Activated naive CD4-positive, alpha-beta T cell treated with anti-CD3 and anti-CD28 coated beads, Interleukin-2, amount 10 ng/mL, durations not matched to agents 7 days and 5 days (primary cell): ENCODE measurements around the gene PANK1.

Experiments
- CTCF ChIA-PET: fragments of 350-600 bp; sonication (Branson Sonifier 250); formaldehyde crosslinking; loops from one replicate; lab custom pipeline; 2021; ENCODE audit warnings: antibody characterized with exemption; lab: Charles Lee
- DNase-seq: peaks from one replicate; pipeline ENCODE4 v3.0.0-alpha.2; 2020
- H3K27ac Mint-ChIP-seq: one replicate; pipeline ENCODE4 v1.8.0; 2021; ENCODE audit warnings: mild to moderate bottlenecking, moderate library complexity, mixed read lengths
- H3K27me3 Mint-ChIP-seq: one replicate; pipeline ENCODE4 v1.8.0; 2021; ENCODE audit warnings: mild to moderate bottlenecking, mixed read lengths
- H3K36me3 Mint-ChIP-seq: one replicate; pipeline ENCODE4 v1.8.0; 2021; ENCODE audit warnings: mixed read lengths
- H3K4me1 Mint-ChIP-seq: one replicate; pipeline ENCODE4 v1.8.0; 2021; ENCODE audit warnings: mixed read lengths
- H3K4me3 Mint-ChIP-seq: one replicate; pipeline ENCODE4 v1.8.0; 2021; ENCODE audit warnings: mild to moderate bottlenecking, moderate library complexity, mixed read lengths
- H3K9me3 Mint-ChIP-seq: one replicate; pipeline ENCODE4 v1.8.0; 2021; ENCODE audit warnings: mixed read lengths

PANK1 gene

GRCh38 chr10:89643812-89644690 is 991 bp downstream of the PANK1 start:
- CTCF ChIA-PET, result interaction anchor here (0.6 to 1.5 kb wide), 3 partner anchors 16 to 88 kb away, joined by 3 to 4 read pairs (median 3); partner anchors contain the start of gene KIF20B
- H3K27me3 Mint-ChIP-seq, result peaks cover 23% of the 10 kb centered on the region
- no peak overlapping the region for H3K4me3 Mint-ChIP-seq
- DNase-seq, result peak; percentile 83
- no peaks in the 10 kb centered on the region for H3K9me3 Mint-ChIP-seq
- no peak overlapping the region for H3K27ac Mint-ChIP-seq
- H3K4me1 Mint-ChIP-seq, result peaks cover 15% of the 10 kb centered on the region
- H3K36me3 Mint-ChIP-seq, result no peaks in the 10 kb centered on the region

- no peak for DNase-seq
- Mint-ChIP-seq H3K36me3 (no peaks in the 10 kb centered on the region), H3K27me3 (peaks cover 20% of the 10 kb centered on the region), H3K9me3 (no peaks in the 10 kb centered on the region), H3K27ac (no peak overlapping the region), H3K4me3 (no peak overlapping the region), H3K4me1 (peaks cover 15% of the 10 kb centered on the region)
- CTCF ChIA-PET, result interaction anchor here (0.8 to 1.5 kb wide), 2 partner anchors 16 to 58 kb away, joined by 3 to 4 read pairs; partner anchors contain the start of gene KIF20B
Observed at GRCh38 chr10:89643431-89643811, 1.6 kb downstream of the PANK1 start.

- no peak overlapping the region for H3K4me3 Mint-ChIP-seq
- peaks cover 12% of the 10 kb centered on the region for H3K27me3 Mint-ChIP-seq
- CTCF ChIA-PET, result no interaction called here
- no peak overlapping the region for H3K27ac Mint-ChIP-seq
- no peaks in the 10 kb centered on the region for H3K9me3 Mint-ChIP-seq
- no peaks in the 10 kb centered on the region for H3K36me3 Mint-ChIP-seq
- no peak for DNase-seq
- H3K4me1 Mint-ChIP-seq, result peaks cover 15% of the 10 kb centered on the region
Observed at GRCh38 chr10:89642193-89642592, 2.8 kb downstream of the PANK1 start.

- Mint-ChIP-seq H3K36me3 (no peaks in the 10 kb centered on the region), H3K9me3 (no peaks in the 10 kb centered on the region), H3K27me3 (peaks cover 3% of the 10 kb centered on the region), H3K4me3 (no peak overlapping the region), H3K4me1 (peaks cover 5% of the 10 kb centered on the region), H3K27ac (no peak overlapping the region)
- no peak for DNase-seq
- CTCF ChIA-PET, result no interaction called here
Observed at GRCh38 chr10:89640241-89640640, 4.8 kb downstream of the PANK1 start.

GRCh38 chr10:89639326-89639725 is 5.7 kb downstream of the PANK1 start:
- CTCF ChIA-PET, result no interaction called here
- Mint-ChIP-seq H3K9me3 (no peaks in the 10 kb centered on the region), H3K27ac (no peak overlapping the region), H3K4me1 (peaks cover 3% of the 10 kb centered on the region), H3K27me3 (no peaks in the 10 kb centered on the region), H3K4me3 (no peak overlapping the region), H3K36me3 (peaks cover 2% of the 10 kb centered on the region)
- no peak for DNase-seq

GRCh38 chr10:89637113-89637512 is 7.9 kb downstream of the PANK1 start:
- Mint-ChIP-seq H3K36me3 (peaks cover 2% of the 10 kb centered on the region), H3K27ac (no peak overlapping the region), H3K4me3 (no peak overlapping the region), H3K27me3 (no peaks in the 10 kb centered on the region), H3K4me1 (no peaks in the 10 kb centered on the region), H3K9me3 (no peaks in the 10 kb centered on the region)
- CTCF ChIA-PET, result no interaction called here
- no peak for DNase-seq

- H3K9me3 Mint-ChIP-seq, result no peaks in the 10 kb centered on the region
- CTCF ChIA-PET, result no interaction called here
Observed at GRCh38 chr10:89634637-89635036, 10.4 kb downstream of the PANK1 start.

GRCh38 chr10:89633484-89633883 is 11.6 kb downstream of the PANK1 start:
- DNase-seq, result no peak
- Mint-ChIP-seq H3K27me3 (no peaks in the 10 kb centered on the region), H3K4me1 (no peaks in the 10 kb centered on the region), H3K9me3 (no peaks in the 10 kb centered on the region), H3K27ac (no peak overlapping the region), H3K4me3 (no peak overlapping the region), H3K36me3 (peaks cover 2% of the 10 kb centered on the region)
- CTCF ChIA-PET, result no interaction called here

More at GRCh38 chr10:89634637-89635036, 10.4 kb downstream of the PANK1 start:
- peaks cover 2% of the 10 kb centered on the region for H3K36me3 Mint-ChIP-seq
- no peaks in the 10 kb centered on the region for H3K27me3 Mint-ChIP-seq
- H3K4me1 Mint-ChIP-seq, result no peaks in the 10 kb centered on the region
- H3K4me3 Mint-ChIP-seq, result no peak overlapping the region
- no peak overlapping the region for H3K27ac Mint-ChIP-seq
- DNase-seq, result no peak

GRCh38 chr10:89632824-89633223 is 12.2 kb downstream of the PANK1 start:
- Mint-ChIP-seq H3K4me3 (no peak overlapping the region), H3K4me1 (no peaks in the 10 kb centered on the region), H3K9me3 (no peaks in the 10 kb centered on the region), H3K27ac (no peak overlapping the region), H3K36me3 (peaks cover 2% of the 10 kb centered on the region), H3K27me3 (no peaks in the 10 kb centered on the region)
- no peak for DNase-seq
- CTCF ChIA-PET, result no interaction called here

GRCh38 chr10:89627830-89628229 is 17.2 kb downstream of the PANK1 start:
- no peak overlapping the region for H3K27ac Mint-ChIP-seq
- H3K36me3 Mint-ChIP-seq, result no peaks in the 10 kb centered on the region
- H3K4me3 Mint-ChIP-seq, result no peak overlapping the region
- CTCF ChIA-PET, result interaction anchor here (0.9 kb wide), 1 partner anchor 16 kb away, joined by 3 read pairs; no protein-coding TSS in a partner anchor
- H3K27me3 Mint-ChIP-seq, result no peaks in the 10 kb centered on the region
- no peaks in the 10 kb centered on the region for H3K9me3 Mint-ChIP-seq
- H3K4me1 Mint-ChIP-seq, result no peaks in the 10 kb centered on the region
- DNase-seq, result no peak

GRCh38 chr10:89625041-89625765 is 19.8 kb downstream of the PANK1 start:
- Mint-ChIP-seq H3K9me3 (peaks cover 4% of the 10 kb centered on the region), H3K36me3 (no peaks in the 10 kb centered on the region), H3K27ac (no peak overlapping the region), H3K4me3 (no peak overlapping the region), H3K27me3 (no peaks in the 10 kb centered on the region), H3K4me1 (no peaks in the 10 kb centered on the region)
- CTCF ChIA-PET, result interaction anchor here (0.6 kb wide), 1 partner anchor 1944 kb away, joined by 3 read pairs; no protein-coding TSS in a partner anchor
- no peak for DNase-seq

GRCh38 chr10:89624020-89624419 is 21.0 kb downstream of the PANK1 start:
- CTCF ChIA-PET, result no interaction called here
- Mint-ChIP-seq H3K9me3 (peaks cover 8% of the 10 kb centered on the region), H3K4me3 (no peak overlapping the region), H3K27ac (no peak overlapping the region), H3K4me1 (no peaks in the 10 kb centered on the region), H3K36me3 (peaks cover 2% of the 10 kb centered on the region), H3K27me3 (no peaks in the 10 kb centered on the region)
- DNase-seq, result no peak

GRCh38 chr10:89622151-89622550 is 22.9 kb downstream of the PANK1 start:
- H3K27me3 Mint-ChIP-seq, result peaks cover 3% of the 10 kb centered on the region
- CTCF ChIA-PET, result no interaction called here
- H3K4me1 Mint-ChIP-seq, result no peaks in the 10 kb centered on the region
- DNase-seq, result no peak
- peaks cover 8% of the 10 kb centered on the region for H3K9me3 Mint-ChIP-seq
- no peak overlapping the region for H3K4me3 Mint-ChIP-seq
- H3K36me3 Mint-ChIP-seq, result peaks cover 2% of the 10 kb centered on the region
- no peak overlapping the region for H3K27ac Mint-ChIP-seq

GRCh38 chr10:89621438-89621837 is 23.6 kb downstream of the PANK1 start:
- CTCF ChIA-PET, result no interaction called here
- no peak for DNase-seq
- no peak overlapping the region for H3K4me3 Mint-ChIP-seq
- peaks cover 2% of the 10 kb centered on the region for H3K36me3 Mint-ChIP-seq
- no peaks in the 10 kb centered on the region for H3K4me1 Mint-ChIP-seq
- peaks cover 8% of the 10 kb centered on the region for H3K9me3 Mint-ChIP-seq
- H3K27ac Mint-ChIP-seq, result no peak overlapping the region
- H3K27me3 Mint-ChIP-seq, result peaks cover 3% of the 10 kb centered on the region
